ENCODE data around the gene CAST.

The CAST gene

DNA sequence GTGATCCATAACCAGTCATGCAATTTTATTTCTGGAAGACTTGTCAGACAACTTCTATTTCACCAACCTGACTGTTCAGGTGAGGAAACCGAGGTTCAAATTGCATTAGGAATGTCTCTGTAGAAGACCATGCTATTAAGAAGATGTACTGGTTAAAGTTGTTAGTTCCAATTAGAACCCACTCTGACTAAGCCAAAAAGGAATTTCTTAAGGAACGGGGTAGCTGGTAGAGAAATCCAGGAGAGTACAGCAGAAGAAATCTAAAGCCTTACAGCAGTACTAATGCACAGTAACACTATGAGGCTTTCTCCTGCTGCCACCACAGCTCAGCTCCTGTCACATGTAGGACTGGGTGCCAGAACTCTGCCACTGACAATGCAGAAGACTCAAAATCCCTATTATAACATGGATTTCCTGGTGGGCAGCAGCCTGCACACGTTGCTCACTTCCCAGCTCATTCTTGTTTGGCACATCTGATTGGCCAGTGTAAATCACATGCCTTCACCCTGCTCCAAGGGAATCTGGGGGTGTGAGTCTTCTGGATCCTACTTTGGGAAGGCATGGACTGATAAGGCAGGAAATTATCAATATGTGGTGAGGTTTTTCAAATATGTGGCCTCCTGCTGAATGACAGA lies 37.1 kb downstream of the CAST start:
- H3K27ac Mint-ChIP-seq, result no peak overlapping the region

DNA sequence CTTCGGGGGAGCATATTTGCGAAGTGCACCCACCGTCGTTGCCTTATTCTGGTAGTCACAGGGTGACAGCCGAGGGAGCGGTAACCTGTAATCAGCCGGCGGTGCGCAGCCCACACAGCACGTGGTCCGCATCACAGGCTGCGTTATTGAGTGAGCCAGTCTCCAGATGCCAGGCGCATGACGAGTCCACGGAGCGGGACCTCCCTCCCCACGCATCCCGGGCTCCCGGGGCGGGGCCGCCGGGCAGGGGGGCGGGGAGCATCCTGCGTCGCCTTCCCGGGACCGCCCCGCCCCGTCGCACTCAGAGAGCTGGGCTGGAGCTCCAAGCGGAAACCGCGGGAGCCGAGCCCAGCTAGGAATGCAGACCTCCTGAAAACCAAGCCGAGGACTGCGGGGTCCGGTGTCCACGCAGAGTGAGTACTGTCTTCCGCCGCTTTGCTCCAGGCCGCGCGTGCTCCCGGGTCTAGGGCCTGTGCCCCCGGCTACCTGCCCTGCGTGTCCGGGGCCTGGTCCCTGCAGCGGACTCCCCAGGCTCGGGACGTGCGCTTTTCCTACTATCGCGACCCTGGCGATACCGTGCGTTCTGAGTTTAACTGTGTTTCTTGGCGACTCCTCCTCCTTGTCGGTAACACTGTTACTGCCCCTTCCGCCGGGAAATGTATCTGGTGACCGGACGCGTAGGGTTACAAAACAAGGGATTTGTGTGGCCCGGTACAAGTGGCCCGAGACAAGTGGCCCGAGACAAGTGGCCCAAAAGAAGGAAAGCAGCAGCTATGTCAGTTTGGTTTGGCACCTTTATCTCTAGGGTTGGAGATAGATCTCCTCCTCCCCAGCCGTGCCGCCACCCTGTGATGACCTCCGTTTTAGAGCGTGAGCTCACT lies 40.6 kb downstream of the CAST start:
- Mint-ChIP-seq H3K27me3 (no peaks in the 10 kb centered on the region), H3K4me1 (ENCODE audit: low read depth) (peaks cover 41% of the 10 kb centered on the region), H3K27ac (peak overlapping the region; percentile 88), H3K9me3 (no peaks in the 10 kb centered on the region), H3K4me3 (peak overlapping the region; percentile 92), H3K36me3 (ENCODE audit: low read depth) (peaks cover 43% of the 10 kb centered on the region)
- intact Hi-C loops (cut with micrococcal nuclease), result loop anchor here (2.0 kb wide), 1 partner anchor 40 kb away; the partner anchor contains the start of gene CAST

More for the DNA sequence above, 37.1 kb downstream of the CAST start:
- H3K27me3 Mint-ChIP-seq, result no peaks in the 10 kb centered on the region
- intact Hi-C loops (cut with micrococcal nuclease), result no loop called here
- peaks cover 30% of the 10 kb centered on the region for H3K4me1 Mint-ChIP-seq (ENCODE audit: low read depth)
- H3K9me3 Mint-ChIP-seq, result no peaks in the 10 kb centered on the region
- peaks cover 58% of the 10 kb centered on the region for H3K36me3 Mint-ChIP-seq (ENCODE audit: low read depth)
- no peak overlapping the region for H3K4me3 Mint-ChIP-seq

DNA sequence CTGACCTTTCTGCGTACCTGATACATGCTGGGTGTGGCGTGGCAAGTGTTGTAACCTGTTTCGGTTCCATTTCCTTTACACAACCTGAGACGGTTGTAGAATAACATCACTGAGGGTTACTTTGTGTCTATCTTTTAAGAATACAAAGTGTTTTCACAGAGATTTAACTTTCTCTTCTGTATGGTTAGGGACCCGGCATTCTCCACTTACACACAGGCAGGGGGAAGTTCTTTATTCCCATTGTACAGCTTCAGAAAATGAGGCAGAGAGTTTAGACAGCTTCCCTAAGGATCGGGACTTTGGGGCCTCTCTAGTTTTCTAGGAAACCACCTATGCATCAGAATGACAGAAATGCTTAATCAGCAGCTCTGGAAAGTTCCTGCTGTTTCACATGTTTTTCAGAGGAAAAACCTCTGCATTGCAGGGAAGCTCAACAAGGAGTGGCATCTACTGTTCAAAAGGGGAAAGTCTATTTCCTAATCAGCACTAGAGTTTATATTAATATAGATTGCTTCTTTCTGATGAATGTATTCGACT lies 41.3 kb downstream of the CAST start:
- Mint-ChIP-seq H3K36me3 (ENCODE audit: low read depth) (peaks cover 37% of the 10 kb centered on the region), H3K27me3 (no peaks in the 10 kb centered on the region), H3K27ac (peak overlapping the region; percentile 88), H3K4me1 (ENCODE audit: low read depth) (peaks cover 45% of the 10 kb centered on the region), H3K4me3 (peak overlapping the region; percentile 92), H3K9me3 (no peaks in the 10 kb centered on the region)
- intact Hi-C loops (cut with micrococcal nuclease), result loop anchor here (2.0 kb wide), 1 partner anchor 41 kb away; the partner anchor contains the start of gene CAST

DNA sequence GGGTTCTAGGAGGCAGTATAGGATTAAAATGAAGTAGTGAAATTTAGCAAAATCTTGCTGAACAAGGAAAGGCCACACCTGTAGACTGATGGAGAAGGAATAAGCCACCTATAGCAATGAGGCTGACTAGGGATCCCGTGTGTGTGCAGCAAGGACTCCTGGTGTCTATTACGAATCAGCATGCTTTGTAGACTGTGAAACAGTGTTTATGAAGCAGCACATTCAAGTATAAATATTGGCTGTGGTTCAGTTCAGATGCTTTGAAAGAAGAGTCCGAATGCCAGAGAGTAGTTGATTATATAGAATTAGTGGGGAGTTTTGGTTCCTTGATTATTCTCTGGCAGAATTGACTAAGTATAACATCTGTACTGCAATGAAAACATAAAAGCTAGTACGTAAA lies 41.8 kb downstream of the CAST start:
- no peaks in the 10 kb centered on the region for H3K27me3 Mint-ChIP-seq
- peak overlapping the region; percentile 88 for H3K27ac Mint-ChIP-seq
- H3K4me3 Mint-ChIP-seq, result peak overlapping the region; percentile 92
- peaks cover 40% of the 10 kb centered on the region for H3K36me3 Mint-ChIP-seq (ENCODE audit: low read depth)
- intact Hi-C loops (cut with micrococcal nuclease), result loop anchor here (2.0 kb wide), 1 partner anchor 41 kb away; the partner anchor contains the start of gene CAST
- H3K9me3 Mint-ChIP-seq, result no peaks in the 10 kb centered on the region
- peaks cover 49% of the 10 kb centered on the region for H3K4me1 Mint-ChIP-seq (ENCODE audit: low read depth)

DNA sequence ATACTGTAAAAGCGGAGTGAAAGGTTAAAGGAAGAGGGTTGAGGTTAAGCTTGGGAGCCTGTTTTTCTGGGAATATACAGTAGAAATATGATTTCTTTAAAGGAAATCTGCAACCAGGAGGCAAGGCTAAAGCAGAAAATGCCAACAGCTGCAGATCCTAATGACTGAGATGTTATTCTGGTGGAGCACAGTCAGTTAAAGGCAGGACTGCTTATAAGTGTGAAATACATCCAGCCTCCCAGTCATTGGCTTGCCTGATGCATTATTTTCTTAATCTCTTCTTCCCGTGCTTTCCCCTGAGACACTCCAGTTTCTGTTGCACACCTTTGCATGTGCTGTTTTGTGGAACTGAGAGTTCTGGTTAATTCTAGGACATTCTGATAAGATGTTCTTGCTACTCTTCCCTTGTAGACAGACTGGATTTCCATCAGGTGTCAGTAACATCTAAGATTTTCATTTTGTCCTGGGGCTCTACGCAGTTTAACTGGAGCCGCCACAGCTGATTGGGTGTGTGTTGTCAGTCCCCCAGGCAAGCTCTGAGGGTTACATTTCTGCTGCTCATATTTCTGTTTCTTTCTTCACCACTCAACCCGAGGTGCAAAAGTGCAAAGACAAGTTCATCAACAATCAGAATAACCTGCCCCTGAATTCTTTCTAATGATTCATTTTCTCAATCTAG lies 44.4 kb downstream of the CAST start:
- Mint-ChIP-seq H3K9me3 (no peaks in the 10 kb centered on the region), H3K27me3 (no peaks in the 10 kb centered on the region), H3K36me3 (ENCODE audit: low read depth) (peaks cover 23% of the 10 kb centered on the region), H3K4me1 (ENCODE audit: low read depth) (peaks cover 42% of the 10 kb centered on the region), H3K27ac (no peak overlapping the region), H3K4me3 (no peak overlapping the region)
- intact Hi-C loops (cut with micrococcal nuclease), result no loop called here

DNA sequence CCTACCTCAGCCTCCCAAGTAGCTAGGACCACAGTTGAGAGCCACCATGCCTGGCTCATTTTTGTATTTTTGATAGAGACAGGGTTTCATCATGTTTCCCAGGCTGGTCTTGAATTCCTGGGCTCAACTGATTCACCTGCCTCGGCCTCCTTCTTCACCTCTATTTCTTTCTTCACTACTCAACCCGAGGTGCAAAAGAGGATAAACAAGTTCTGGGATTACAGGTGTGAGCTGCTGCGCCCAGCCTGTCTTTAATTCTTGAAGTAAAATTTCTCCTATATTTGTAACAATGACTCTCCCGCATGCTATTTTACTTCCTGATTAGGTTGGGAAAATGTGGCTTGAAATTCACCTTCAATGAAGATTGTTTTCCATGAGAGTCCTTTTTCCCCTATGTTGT lies 46.4 kb downstream of the CAST start:
- Mint-ChIP-seq H3K4me3 (no peak overlapping the region), H3K36me3 (ENCODE audit: low read depth) (peaks cover 30% of the 10 kb centered on the region), H3K9me3 (no peaks in the 10 kb centered on the region), H3K4me1 (ENCODE audit: low read depth) (peaks cover 36% of the 10 kb centered on the region), H3K27me3 (no peaks in the 10 kb centered on the region), H3K27ac (no peak overlapping the region)
- intact Hi-C loops (cut with micrococcal nuclease), result no loop called here

DNA sequence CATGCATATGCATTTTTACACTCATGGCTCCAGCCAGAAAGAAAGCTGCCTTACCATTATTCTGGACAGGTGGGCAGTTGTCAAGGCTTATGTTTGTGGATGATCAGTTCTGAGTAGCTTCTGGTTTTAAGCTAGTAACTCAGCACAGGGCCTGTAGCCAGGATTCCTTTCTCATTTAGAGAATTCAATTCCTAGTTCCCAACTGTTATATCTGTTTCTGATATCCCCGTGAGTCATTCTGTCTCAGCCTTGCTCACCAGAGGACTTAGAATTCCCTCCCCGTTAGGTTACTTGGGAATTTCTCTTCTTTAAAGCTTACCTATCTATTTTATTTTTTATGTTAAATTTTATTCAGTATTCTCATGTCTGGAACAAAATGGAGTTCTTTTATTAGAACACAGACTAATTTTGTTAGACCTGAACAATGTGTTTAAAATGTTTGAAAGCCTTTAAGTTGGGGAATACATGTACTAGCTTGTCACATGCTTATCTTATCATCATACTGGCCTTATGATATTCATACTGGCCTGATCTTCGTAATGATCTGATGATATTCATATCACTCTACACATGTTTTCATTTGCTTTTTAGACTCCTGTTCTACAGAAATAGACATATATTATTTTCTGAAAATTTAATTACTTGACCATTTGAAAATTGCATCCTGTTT lies 47.1 kb downstream of the CAST start:
- Mint-ChIP-seq H3K27me3 (no peaks in the 10 kb centered on the region), H3K36me3 (ENCODE audit: low read depth) (peaks cover 32% of the 10 kb centered on the region), H3K9me3 (no peaks in the 10 kb centered on the region), H3K4me3 (no peak overlapping the region), H3K4me1 (ENCODE audit: low read depth) (peaks cover 31% of the 10 kb centered on the region), H3K27ac (no peak overlapping the region)
- intact Hi-C loops (cut with micrococcal nuclease), result no loop called here

DNA sequence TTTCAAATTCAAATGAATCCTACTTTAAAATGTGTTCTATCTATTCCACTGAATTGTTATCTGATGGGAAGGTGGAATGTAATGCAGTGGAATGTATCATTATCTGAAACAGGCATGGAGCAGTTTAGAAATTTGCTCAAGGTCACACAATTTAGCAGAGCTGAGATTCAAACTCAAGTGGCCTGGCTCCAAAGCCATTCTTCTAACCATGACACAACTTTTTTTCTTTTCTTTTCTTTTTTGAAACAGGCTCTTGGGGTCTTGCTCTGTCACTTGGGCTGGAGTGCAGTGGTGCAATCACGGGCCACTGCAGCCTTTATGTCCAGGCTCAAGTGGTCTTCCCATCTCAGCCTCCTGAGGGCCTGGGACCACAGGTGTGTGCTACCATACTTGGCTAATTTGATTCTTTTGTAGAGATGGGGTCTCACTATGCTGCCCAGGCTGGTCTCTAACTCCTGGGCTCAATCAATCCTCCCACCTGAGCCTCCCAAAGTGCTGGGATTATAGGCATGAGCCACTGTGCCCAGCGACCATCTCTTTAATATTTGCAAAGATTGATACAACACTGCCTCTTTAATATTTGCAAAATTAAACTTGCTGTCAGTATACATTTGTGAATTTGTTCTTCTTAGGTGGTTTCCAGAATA lies 50.0 kb downstream of the CAST start:
- no peak overlapping the region for H3K4me3 Mint-ChIP-seq
- H3K9me3 Mint-ChIP-seq, result no peaks in the 10 kb centered on the region
- intact Hi-C loops (cut with micrococcal nuclease), result no loop called here
- H3K4me1 Mint-ChIP-seq (ENCODE audit: low read depth), result peaks cover 33% of the 10 kb centered on the region
- peak overlapping the region; percentile 25 for H3K27ac Mint-ChIP-seq
- H3K27me3 Mint-ChIP-seq, result no peaks in the 10 kb centered on the region
- peaks cover 46% of the 10 kb centered on the region for H3K36me3 Mint-ChIP-seq (ENCODE audit: low read depth)

DNA sequence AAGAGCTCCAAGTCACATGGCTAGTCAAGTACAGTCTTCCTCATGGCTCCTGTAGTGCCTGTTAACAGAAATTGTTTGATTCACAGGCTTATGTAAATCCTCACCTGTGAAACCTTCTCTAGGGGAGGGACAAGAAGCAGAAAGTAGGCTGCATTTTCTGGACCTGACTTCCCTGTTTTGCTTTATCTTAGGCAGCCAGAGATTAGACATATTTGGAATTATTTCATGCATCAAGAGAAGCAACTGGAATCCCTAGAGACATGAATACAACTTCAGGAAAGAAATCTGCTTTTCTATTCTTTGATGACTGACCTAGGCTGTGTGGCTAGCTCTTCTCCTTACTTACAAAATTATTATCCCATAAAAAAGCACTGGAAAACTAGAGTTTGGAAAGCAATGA lies 52.3 kb downstream of the CAST start:
- Mint-ChIP-seq H3K4me1 (ENCODE audit: low read depth) (peaks cover 42% of the 10 kb centered on the region), H3K27me3 (no peaks in the 10 kb centered on the region), H3K4me3 (no peak overlapping the region), H3K36me3 (ENCODE audit: low read depth) (peaks cover 53% of the 10 kb centered on the region), H3K9me3 (no peaks in the 10 kb centered on the region), H3K27ac (peak overlapping the region; percentile 12)
- intact Hi-C loops (cut with micrococcal nuclease), result no loop called here

DNA sequence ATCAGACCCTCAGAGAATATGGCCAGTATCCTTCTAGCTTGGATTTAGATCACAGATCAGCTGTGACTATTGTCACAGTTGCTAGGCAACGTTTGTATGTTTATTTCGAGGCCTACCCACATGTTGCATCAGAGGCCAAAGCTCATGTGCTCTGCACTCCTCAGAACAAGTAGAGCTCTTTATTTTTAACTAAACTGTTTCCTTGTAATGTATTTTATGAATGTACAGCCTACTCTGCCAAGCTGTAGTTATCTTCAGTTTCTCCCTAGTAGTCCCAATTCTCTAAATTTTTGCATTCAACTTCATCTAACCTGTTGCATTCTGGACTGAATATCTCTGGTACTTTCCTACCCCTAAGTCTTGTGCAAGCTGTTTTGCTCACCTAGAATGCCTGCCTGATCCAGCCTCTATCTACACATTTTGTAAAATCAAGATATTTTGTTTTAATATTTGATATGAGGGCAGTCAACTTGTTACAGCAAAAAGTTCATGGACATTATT lies 52.8 kb downstream of the CAST start:
- H3K27ac Mint-ChIP-seq, result peak overlapping the region; percentile 12
- H3K9me3 Mint-ChIP-seq, result no peaks in the 10 kb centered on the region
- no peak overlapping the region for H3K4me3 Mint-ChIP-seq
- peaks cover 42% of the 10 kb centered on the region for H3K4me1 Mint-ChIP-seq (ENCODE audit: low read depth)
- intact Hi-C loops (cut with micrococcal nuclease), result no loop called here
- H3K36me3 Mint-ChIP-seq (ENCODE audit: low read depth), result peaks cover 53% of the 10 kb centered on the region
- H3K27me3 Mint-ChIP-seq, result no peaks in the 10 kb centered on the region

DNA sequence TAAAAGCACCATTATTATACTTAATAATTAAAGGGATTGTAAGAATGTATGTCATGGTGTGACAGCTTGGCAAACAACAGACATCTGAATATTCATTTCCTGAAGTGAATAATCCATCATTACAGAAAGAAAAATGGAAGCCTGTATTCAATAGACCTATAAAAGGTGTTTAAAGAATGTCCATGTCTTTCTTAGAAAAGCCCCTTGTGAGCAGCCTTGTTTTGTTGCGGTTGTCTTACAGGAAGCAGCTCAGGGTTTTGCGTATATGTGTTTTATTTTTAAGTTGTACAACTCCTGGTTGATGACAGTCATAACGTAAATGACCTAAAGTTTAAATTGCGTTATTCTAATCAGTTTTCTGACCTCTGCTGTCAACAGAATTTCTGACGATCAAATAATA lies 53.8 kb downstream of the CAST start:
- no peaks in the 10 kb centered on the region for H3K27me3 Mint-ChIP-seq
- H3K27ac Mint-ChIP-seq, result no peak overlapping the region
- H3K4me3 Mint-ChIP-seq, result no peak overlapping the region
- H3K36me3 Mint-ChIP-seq (ENCODE audit: low read depth), result peaks cover 53% of the 10 kb centered on the region
- intact Hi-C loops (cut with micrococcal nuclease), result no loop called here
- peaks cover 37% of the 10 kb centered on the region for H3K4me1 Mint-ChIP-seq (ENCODE audit: low read depth)
- no peaks in the 10 kb centered on the region for H3K9me3 Mint-ChIP-seq

DNA sequence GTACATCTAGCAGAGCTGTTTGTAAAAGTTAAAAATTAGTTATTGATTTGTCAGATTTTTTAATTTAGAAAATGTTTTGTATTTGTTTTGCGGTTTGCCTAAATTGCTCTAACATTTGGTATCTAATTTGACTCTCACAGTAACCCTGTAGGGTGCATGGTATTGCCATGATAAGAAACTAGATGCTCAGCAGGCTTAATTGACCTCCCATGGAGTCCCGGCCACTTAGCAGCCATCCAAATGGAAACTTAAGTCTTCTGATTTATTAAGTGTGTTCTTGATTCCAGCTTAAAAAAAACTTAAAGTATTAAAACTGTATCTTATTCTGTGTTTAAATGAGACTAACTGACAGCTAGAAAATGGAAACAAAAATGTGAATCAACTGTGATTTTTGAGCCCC lies 54.5 kb downstream of the CAST start:
- no peaks in the 10 kb centered on the region for H3K9me3 Mint-ChIP-seq
- peaks cover 53% of the 10 kb centered on the region for H3K36me3 Mint-ChIP-seq (ENCODE audit: low read depth)
- H3K4me1 Mint-ChIP-seq (ENCODE audit: low read depth), result peaks cover 37% of the 10 kb centered on the region
- H3K4me3 Mint-ChIP-seq, result no peak overlapping the region
- no peak overlapping the region for H3K27ac Mint-ChIP-seq
- H3K27me3 Mint-ChIP-seq, result no peaks in the 10 kb centered on the region
- intact Hi-C loops (cut with micrococcal nuclease), result no loop called here

DNA sequence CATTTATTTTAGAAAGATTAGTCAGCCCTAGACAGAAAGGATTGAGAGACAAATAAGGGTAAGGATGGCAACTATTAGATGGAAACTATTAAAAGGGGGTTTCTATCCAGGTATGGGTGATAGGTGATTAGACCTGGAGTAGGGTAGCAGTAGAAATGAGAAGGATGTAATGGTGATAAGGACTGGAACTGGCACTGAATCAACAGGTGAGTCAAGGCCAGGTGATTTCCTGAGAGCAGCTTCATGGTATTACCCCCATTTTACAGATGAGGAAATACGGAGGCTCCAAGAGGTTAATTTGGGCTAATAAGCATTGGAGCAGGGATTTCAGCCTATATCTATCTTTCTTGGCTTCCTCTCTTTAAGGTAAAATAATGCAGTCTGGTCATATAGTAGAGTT lies 55.7 kb downstream of the CAST start:
- H3K27ac Mint-ChIP-seq, result no peak overlapping the region
- H3K4me3 Mint-ChIP-seq, result no peak overlapping the region
- H3K4me1 Mint-ChIP-seq (ENCODE audit: low read depth), result peaks cover 32% of the 10 kb centered on the region
- H3K9me3 Mint-ChIP-seq, result no peaks in the 10 kb centered on the region
- intact Hi-C loops (cut with micrococcal nuclease), result no loop called here
- no peaks in the 10 kb centered on the region for H3K27me3 Mint-ChIP-seq
- peaks cover 48% of the 10 kb centered on the region for H3K36me3 Mint-ChIP-seq (ENCODE audit: low read depth)
